ENCODE measurements around the gene HOXA5. TPM values are rescaled to one million over a fixed set of nuclear protein-coding genes. Genes with fewer than 3 reads are reported as not detected.

HOXA5 gene
- total and polyA plus RNA-seq, 5 experiments from 2014 or later: not detected

GRCh38 chr7:27112955-27113949 is 30.2 kb downstream of the HOXA5 start:
- peaks cover 2 to 11% (median 6%) of the 10 kb centered on the region in 5 donors for H3K27me3 Mint-ChIP-seq
- no peak for ATAC-seq

GRCh38 chr7:27112361-27112760 is 31.1 kb downstream of the HOXA5 start:
- H3K4me1 Mint-ChIP-seq: no peaks in the 10 kb centered on the region

More at GRCh38 chr7:27112955-27113949, 30.2 kb downstream of the HOXA5 start:
- Mint-ChIP-seq H3K9me3 (no peaks in the 10 kb centered on the region), H3K4me3 (no peak overlapping the region), H3K27ac (no peak overlapping the region), H3K4me1 (no peaks in the 10 kb centered on the region), H3K36me3 (no peaks in the 10 kb centered on the region)
- POLR2A ChIA-PET: no interaction called here
- no peak for DNase-seq

GRCh38 chr7:27111751-27112277 is 31.7 kb downstream of the HOXA5 start:
- no peak overlapping the region for H3K4me3 Mint-ChIP-seq
- peaks cover 2 to 16% (median 6%) of the 10 kb centered on the region in 5 donors for H3K27me3 Mint-ChIP-seq
- no peak for ATAC-seq
- no peak overlapping the region for H3K27ac Mint-ChIP-seq
- POLR2A ChIA-PET: no interaction called here
- no peaks in the 10 kb centered on the region for H3K36me3 Mint-ChIP-seq
- H3K9me3 Mint-ChIP-seq: no peaks in the 10 kb centered on the region
- DNase-seq: no peak
- H3K4me1 Mint-ChIP-seq: no peaks in the 10 kb centered on the region

More at GRCh38 chr7:27112361-27112760, 31.1 kb downstream of the HOXA5 start:
- DNase-seq: no peak
- POLR2A ChIA-PET: no interaction called here
- Mint-ChIP-seq H3K27ac (no peak overlapping the region), H3K9me3 (no peaks in the 10 kb centered on the region), H3K36me3 (no peaks in the 10 kb centered on the region), H3K27me3 (peaks cover 2 to 13% (median 6%) of the 10 kb centered on the region in 5 donors), H3K4me3 (no peak overlapping the region)
- ATAC-seq: no peak

GRCh38 chr7:27111042-27111750 is 32.3 kb downstream of the HOXA5 start:
- DNase-seq: no peak
- H3K9me3 Mint-ChIP-seq: no peaks in the 10 kb centered on the region
- H3K36me3 Mint-ChIP-seq: no peaks in the 10 kb centered on the region
- H3K4me3 Mint-ChIP-seq: no peak overlapping the region
- H3K27me3 Mint-ChIP-seq: peaks cover 2 to 16% (median 7%) of the 10 kb centered on the region in 5 donors
- no peaks in the 10 kb centered on the region for H3K4me1 Mint-ChIP-seq
- POLR2A ChIA-PET: no interaction called here
- ATAC-seq: no peak
- H3K27ac Mint-ChIP-seq: no peak overlapping the region

- no peak for DNase-seq
- Mint-ChIP-seq H3K27ac (no peak overlapping the region), H3K9me3 (no peaks in the 10 kb centered on the region), H3K4me3 (no peak overlapping the region), H3K4me1 (no peaks in the 10 kb centered on the region), H3K36me3 (no peaks in the 10 kb centered on the region), H3K27me3 (peaks cover 2 to 24% (median 10%) of the 10 kb centered on the region in 5 donors)
- POLR2A ChIA-PET: no interaction called here
- ATAC-seq: no peak
Observed at GRCh38 chr7:27110186-27111031, 33.1 kb downstream of the HOXA5 start.

- no peak overlapping the region for H3K27ac Mint-ChIP-seq
- H3K27me3 Mint-ChIP-seq: peaks cover 2 to 31% (median 18%) of the 10 kb centered on the region in 5 donors
- ATAC-seq (no peak), DNase-seq (no peak)
- H3K36me3 Mint-ChIP-seq: no peaks in the 10 kb centered on the region
- H3K4me3 Mint-ChIP-seq: no peak overlapping the region
- no peaks in the 10 kb centered on the region for H3K4me1 Mint-ChIP-seq
- POLR2A ChIA-PET: no interaction called here
- no peaks in the 10 kb centered on the region for H3K9me3 Mint-ChIP-seq
Observed at GRCh38 chr7:27109466-27110185, 33.9 kb downstream of the HOXA5 start.

- no peak for ATAC-seq
- Mint-ChIP-seq H3K27ac (no peak overlapping the region), H3K4me1 (peaks cover 3 to 5% (median 3%) of the 10 kb centered on the region in 4 donors), H3K4me3 (no peak overlapping the region), H3K27me3 (peaks cover 10 to 42% (median 24%) of the 10 kb centered on the region in 5 donors), H3K9me3 (no peaks in the 10 kb centered on the region), H3K36me3 (peaks cover 0 to 2% (median 0%) of the 10 kb centered on the region in 3 donors)
- POLR2A ChIA-PET: no interaction called here
- no peak for DNase-seq
Observed at GRCh38 chr7:27108390-27109127, 34.9 kb downstream of the HOXA5 start.

GRCh38 chr7:27107391-27108381 is 35.8 kb downstream of the HOXA5 start:
- POLR2A ChIA-PET: no interaction called here
- Mint-ChIP-seq H3K9me3 (peaks cover 0 to 4% (median 0%) of the 10 kb centered on the region in 9 donors), H3K27me3 (peaks cover 15 to 51% (median 32%) of the 10 kb centered on the region in 5 donors), H3K27ac (no peak overlapping the region), H3K36me3 (peaks cover 0 to 5% (median 0%) of the 10 kb centered on the region in 3 donors), H3K4me1 (peaks cover 7 to 12% (median 9%) of the 10 kb centered on the region in 4 donors), H3K4me3 (no peak overlapping the region)
- ATAC-seq (no peak), DNase-seq (no peak)

GRCh38 chr7:27106901-27107240 is 36.6 kb downstream of the HOXA5 start:
- POLR2A ChIA-PET: no interaction called here
- Mint-ChIP-seq H3K36me3 (peaks cover 0 to 6% (median 0%) of the 10 kb centered on the region in 3 donors), H3K4me3 (no peak overlapping the region)

GRCh38 chr7:27106181-27106900 is 37.1 kb downstream of the HOXA5 start:
- no peak for ATAC-seq
- no peak for DNase-seq
- H3K36me3 Mint-ChIP-seq: peaks cover 0 to 11% (median 3%) of the 10 kb centered on the region in 3 donors
- H3K27me3 Mint-ChIP-seq: peaks cover 25 to 64% (median 42%) of the 10 kb centered on the region in 5 donors
- peaks cover 8 to 24% (median 18%) of the 10 kb centered on the region in 4 donors for H3K4me1 Mint-ChIP-seq
- H3K9me3 Mint-ChIP-seq: peaks cover 0 to 4% (median 0%) of the 10 kb centered on the region in 9 donors
- H3K27ac Mint-ChIP-seq: no peak overlapping the region
- H3K4me3 Mint-ChIP-seq: no peak overlapping the region
- POLR2A ChIA-PET: no interaction called here

More at GRCh38 chr7:27106901-27107240, 36.6 kb downstream of the HOXA5 start:
- no peak for DNase-seq
- Mint-ChIP-seq H3K4me1 (peaks cover 8 to 20% (median 15%) of the 10 kb centered on the region in 4 donors), H3K27me3 (peaks cover 21 to 59% (median 38%) of the 10 kb centered on the region in 5 donors), H3K27ac (no peak overlapping the region), H3K9me3 (peaks cover 0 to 4% (median 0%) of the 10 kb centered on the region in 9 donors)
- ATAC-seq: no peak

All from naive thymus-derived CD8-positive, alpha-beta T cell (primary cell).